Measurements from ENCODE around the gene CACNA1C.

- TF ChIP-seq CTCF (IDR thresholded peaks at IDR 0.05), result no peak
- TF ChIP-seq POLR2A (IDR thresholded peaks at IDR 0.05), result no peak
Observed at GRCh38 chr12:2633176-2633824, 580.5 kb downstream of the CACNA1C start.

Data from esophagus squamous epithelium (tissue), 4 donors.